Vagina (tissue), 2 donors: ENCODE measurements around the gene CCDC88C. TPM values are rescaled to one million over a fixed set of nuclear protein-coding genes. Genes with fewer than 3 reads are reported as not detected.

Experiments
- DNase-seq, 2 donors: peaks; one replicate each; pipeline ENCODE4 v3.0.0-alpha.2; 2017; ENCODE audit errors: extremely low spot score in 2 of 2
- H3K27ac ChIP-seq: fragments of 200-600 bp; sonication (generic); one replicate; pipeline ENCODE4 v1.5.1; 2019
- H3K27me3 ChIP-seq: fragments of 200-600 bp; sonication (generic); one replicate; pipeline ENCODE4 v1.5.1; 2019
- H3K36me3 ChIP-seq, 2 donors: fragments of 200-600 bp; sonication (generic); one replicate each; pipeline ENCODE4 v1.5.1; 2017 to 2019
- H3K4me1 ChIP-seq: fragments of 200-600 bp; sonication (generic); one replicate; pipeline ENCODE4 v1.5.1; 2019
- H3K4me3 ChIP-seq, 2 donors: fragments of 200-600 bp; sonication (generic); 1 replicate in 1 of 2; 2 replicates in 1 of 2; pipeline ENCODE4 v1.5.1; 2016 to 2019
- H3K9me3 ChIP-seq: fragments of 200-600 bp; sonication (generic); one replicate; pipeline ENCODE4 v1.5.1; 2019
- CTCF ChIP-seq, 3 experiments: fragments of 450-650 bp in 2 of 3; fragments of 200-600 bp in 1 of 3; sonication (generic) in 1 of 3; IDR thresholded peaks; one replicate each; pipeline ENCODE4 v1.5.1; 2017 to 2019; ENCODE audit warnings: antibody characterized with exemption in 3 of 3, mild to moderate bottlenecking in 2 of 3, moderate library complexity in 2 of 3
- POLR2A ChIP-seq, 2 donors: fragments of 450-650 bp; IDR thresholded peaks; one replicate each; pipeline ENCODE4 v1.6.1; 2017; ENCODE audit warnings: antibody characterized with exemption in 2 of 2, mild to moderate bottlenecking in 2 of 2, moderate library complexity in 2 of 2
- POLR2AphosphoS5 ChIP-seq, 2 donors: sonication (generic); formaldehyde crosslinking; IDR thresholded peaks; one replicate each; pipeline ENCODE4 v1.9.0; 2017; ENCODE audit warnings: antibody characterized with exemption in 2 of 2, mild to moderate bottlenecking in 2 of 2, low read depth in 1 of 2; ENCODE audit not compliant: insufficient read depth in 1 of 2
- intact Hi-C: fragments of 100-400 bp; cut with DNase I; formaldehyde crosslinking; loops from one replicate; pipeline ENCODE4 v1.15.1; 2023
- total RNA-seq: library from RNA; depleted of rRNA; stranded (reverse); fragments of >200 nt; gene quantifications from one replicate; pipeline ENCODE4 v1.2.3, GENCODE V29; 2016

CCDC88C gene
- total RNA-seq = 42.2 TPM

- Histone ChIP-seq H3K4me3 (peak within 1 kb of the TSS; percentile 53 to 63), H3K27ac (peak within 1 kb of the TSS; percentile 39), H3K9me3 (no peaks in the 10 kb centered on the region), H3K4me1 (peaks cover 24% of the 10 kb centered on the region), H3K36me3 (no peaks in the 10 kb centered on the region), H3K27me3 (no peaks in the 10 kb centered on the region)
- DNase-seq = no peak
- TF ChIP-seq CTCF (IDR thresholded peaks at IDR 0.05) (no peak), POLR2AphosphoS5 (IDR thresholded peaks at IDR 0.05; ENCODE audit: insufficient read depth in 1 of 2, low read depth in 1 of 2) (no peak), POLR2A (IDR thresholded peaks at IDR 0.05) (no peak)
- intact Hi-C loops = loop anchor here (5.0 kb wide), 1 partner anchor 95 kb away; no protein-coding TSS in a partner anchor
Measured at GRCh38 chr14:91417120-91417982, at the start of gene CCDC88C. Gene CCDC88C, minus strand, starts transcription at chr14:91417820. Its CDS starts 130 bp downstream, at chr14:91417690.

GRCh38 chr14:91466192-91466591 lies 48.6 kb upstream of the CCDC88C start:
- H3K4me1 ChIP-seq = no peaks in the 10 kb centered on the region
- intact Hi-C loops = no loop called here
- no peak overlapping the region for H3K27ac ChIP-seq
- H3K36me3 ChIP-seq = peaks cover 3 to 73% of the 10 kb centered on the region in 2 donors
- H3K9me3 ChIP-seq = no peaks in the 10 kb centered on the region
- TF ChIP-seq POLR2A (IDR thresholded peaks at IDR 0.05) (no peak), CTCF (IDR thresholded peaks at IDR 0.05) (no peak), POLR2AphosphoS5 (IDR thresholded peaks at IDR 0.05; ENCODE audit: insufficient read depth in 1 of 2, low read depth in 1 of 2) (no peak)
- H3K4me3 ChIP-seq = no peak overlapping the region
- H3K27me3 ChIP-seq = no peaks in the 10 kb centered on the region
- no peak for DNase-seq

GRCh38 chr14:91464615-91465205 lies 47.1 kb upstream of the CCDC88C start:
- no peak overlapping the region for H3K4me3 ChIP-seq
- H3K4me1 ChIP-seq = no peaks in the 10 kb centered on the region
- H3K27ac ChIP-seq = no peak overlapping the region
- intact Hi-C loops = no loop called here
- no peaks in the 10 kb centered on the region for H3K9me3 ChIP-seq
- TF ChIP-seq POLR2AphosphoS5 (IDR thresholded peaks at IDR 0.05; ENCODE audit: insufficient read depth in 1 of 2, low read depth in 1 of 2) (no peak), CTCF (IDR thresholded peaks at IDR 0.05) (no peak), POLR2A (IDR thresholded peaks at IDR 0.05) (no peak)
- H3K27me3 ChIP-seq = no peaks in the 10 kb centered on the region
- DNase-seq = no peak
- H3K36me3 ChIP-seq = peaks cover 3 to 72% of the 10 kb centered on the region in 2 donors

GRCh38 chr14:91458612-91459011 lies 41.0 kb upstream of the CCDC88C start:
- TF ChIP-seq CTCF (IDR thresholded peaks at IDR 0.05) = no peak
- TF ChIP-seq POLR2A (IDR thresholded peaks at IDR 0.05) = no peak
- TF ChIP-seq POLR2AphosphoS5 (IDR thresholded peaks at IDR 0.05; ENCODE audit: insufficient read depth in 1 of 2, low read depth in 1 of 2) = no peak
- Histone ChIP-seq H3K36me3 (peaks cover 3 to 66% of the 10 kb centered on the region in 2 donors), H3K9me3 (no peaks in the 10 kb centered on the region), H3K27ac (no peak overlapping the region), H3K27me3 (no peaks in the 10 kb centered on the region), H3K4me1 (no peaks in the 10 kb centered on the region), H3K4me3 (no peak overlapping the region)
- intact Hi-C loops = no loop called here
- no peak for DNase-seq

- Histone ChIP-seq H3K27me3 (no peaks in the 10 kb centered on the region), H3K4me3 (no peak overlapping the region), H3K27ac (no peak overlapping the region), H3K9me3 (no peaks in the 10 kb centered on the region), H3K36me3 (peaks cover 0 to 48% of the 10 kb centered on the region in 2 donors), H3K4me1 (no peaks in the 10 kb centered on the region)
- intact Hi-C loops = no loop called here
- TF ChIP-seq POLR2AphosphoS5 (IDR thresholded peaks at IDR 0.05; ENCODE audit: insufficient read depth in 1 of 2, low read depth in 1 of 2) = no peak
- no peak for DNase-seq
Measured at GRCh38 chr14:91456283-91456682, 38.7 kb upstream of the CCDC88C start.
